Effector CD8-positive, alpha-beta T cell (primary cell): ENCODE data around the gene BHLHE40.

Experiments
- DNase-seq: peaks from one replicate; lab custom pipeline; 2025; lab: John Stamatoyannopoulos, UW
- total RNA-seq, 4 experiments: gene quantifications; one replicate each; lab custom pipeline; 2026; lab: John Stamatoyannopoulos, UW

Gene BHLHE40
- 115 to 321 (median 218) reads per million in 4 experiments for total RNA-seq

DNA sequence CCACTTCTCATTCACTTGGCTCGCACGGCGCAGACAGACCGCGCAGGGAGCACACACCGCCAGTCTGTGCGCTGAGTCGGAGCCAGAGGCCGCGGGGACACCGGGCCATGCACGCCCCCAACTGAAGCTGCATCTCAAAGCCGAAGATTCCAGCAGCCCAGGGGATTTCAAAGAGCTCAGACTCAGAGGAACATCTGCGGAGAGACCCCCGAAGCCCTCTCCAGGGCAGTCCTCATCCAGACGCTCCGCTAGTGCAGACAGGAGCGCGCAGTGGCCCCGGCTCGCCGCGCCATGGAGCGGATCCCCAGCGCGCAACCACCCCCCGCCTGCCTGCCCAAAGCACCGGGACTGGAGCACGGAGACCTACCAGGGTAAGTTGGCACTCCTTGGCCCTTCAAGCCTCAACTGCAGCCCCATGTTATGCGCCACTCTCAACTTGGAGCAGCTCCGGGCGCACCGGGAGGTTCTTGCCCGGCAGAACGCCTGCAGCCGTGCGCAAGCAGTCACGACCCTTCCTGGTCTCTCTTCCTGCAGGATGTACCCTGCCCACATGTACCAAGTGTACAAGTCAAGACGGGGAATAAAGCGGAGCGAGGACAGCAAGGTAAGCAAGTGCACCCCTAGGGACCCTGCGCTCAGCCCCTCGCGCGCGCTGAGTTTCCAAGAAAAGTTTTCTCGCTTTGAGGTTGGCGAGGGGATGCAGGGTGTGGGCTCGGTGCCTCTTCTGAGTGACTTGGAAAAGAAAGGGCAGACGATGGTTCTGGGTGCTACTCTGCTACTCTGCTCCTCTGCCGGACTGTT lies at the start of gene BHLHE40:
BHLHE40 (plus strand) TSS at position 10 of the 801 bp plus-strand sequence; CDS start at position 292, 282 bp downstream.
- DNase-seq, result no peak

DNA sequence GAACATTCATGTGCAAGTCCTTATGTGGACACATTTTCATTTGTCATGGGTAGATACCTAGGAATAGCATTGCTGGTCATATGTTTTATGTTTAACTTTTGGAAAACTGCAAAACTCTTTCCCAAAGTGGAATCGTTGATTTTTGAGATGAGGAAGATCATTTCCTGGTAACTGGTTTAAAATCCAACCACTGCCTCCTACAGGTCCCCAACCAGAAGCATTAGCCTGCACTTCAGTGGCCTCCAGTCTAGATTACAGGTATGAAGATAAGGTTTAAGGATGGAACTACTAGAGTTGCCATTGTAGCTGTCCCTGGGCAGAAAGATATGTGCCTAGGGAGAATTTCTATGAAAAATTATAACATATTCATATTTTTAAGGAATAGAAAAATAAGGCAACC lies 48.7 kb upstream of the BHLHE40 start:
- DNase-seq, result no peak

DNA sequence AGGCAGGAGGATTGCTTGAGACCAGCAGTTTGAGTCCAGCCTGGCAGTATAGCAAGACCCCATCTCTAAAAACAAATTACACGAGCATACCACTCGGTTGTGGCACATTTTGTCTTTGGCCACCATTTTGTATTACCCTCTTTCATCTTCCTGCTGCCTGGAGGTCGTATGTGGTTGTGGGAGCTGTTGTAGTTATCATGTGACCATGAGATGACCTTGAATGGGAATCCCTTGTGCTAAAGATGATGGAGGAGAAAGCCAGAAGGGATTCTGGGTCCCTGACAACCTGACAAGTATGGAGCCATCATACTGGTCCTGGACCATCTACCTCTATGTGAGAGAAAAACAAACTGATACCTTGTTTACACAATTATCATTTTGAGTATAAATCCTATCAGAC lies 45.2 kb upstream of the BHLHE40 start:
- DNase-seq, result no peak

DNA sequence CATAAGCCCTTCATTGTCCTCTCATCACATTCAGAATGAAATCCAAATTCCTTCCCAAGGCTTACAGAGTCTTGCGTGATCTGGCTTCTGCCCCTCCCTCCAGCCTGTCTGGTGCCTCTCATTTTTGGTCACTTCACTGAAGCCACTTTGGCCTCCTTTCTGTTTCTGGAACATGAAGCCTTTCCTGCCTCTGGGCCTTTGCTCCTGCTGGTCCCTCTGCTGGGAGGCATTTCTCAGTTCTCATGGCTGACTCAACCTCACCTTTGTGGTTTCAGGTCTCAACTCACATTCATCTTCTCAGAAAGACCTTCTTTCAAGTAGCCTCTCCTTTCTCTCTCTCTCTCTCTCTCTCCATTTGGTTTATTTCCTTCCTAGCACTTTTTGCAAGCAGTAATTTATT lies 43.9 kb upstream of the BHLHE40 start:
- no peak for DNase-seq

DNA sequence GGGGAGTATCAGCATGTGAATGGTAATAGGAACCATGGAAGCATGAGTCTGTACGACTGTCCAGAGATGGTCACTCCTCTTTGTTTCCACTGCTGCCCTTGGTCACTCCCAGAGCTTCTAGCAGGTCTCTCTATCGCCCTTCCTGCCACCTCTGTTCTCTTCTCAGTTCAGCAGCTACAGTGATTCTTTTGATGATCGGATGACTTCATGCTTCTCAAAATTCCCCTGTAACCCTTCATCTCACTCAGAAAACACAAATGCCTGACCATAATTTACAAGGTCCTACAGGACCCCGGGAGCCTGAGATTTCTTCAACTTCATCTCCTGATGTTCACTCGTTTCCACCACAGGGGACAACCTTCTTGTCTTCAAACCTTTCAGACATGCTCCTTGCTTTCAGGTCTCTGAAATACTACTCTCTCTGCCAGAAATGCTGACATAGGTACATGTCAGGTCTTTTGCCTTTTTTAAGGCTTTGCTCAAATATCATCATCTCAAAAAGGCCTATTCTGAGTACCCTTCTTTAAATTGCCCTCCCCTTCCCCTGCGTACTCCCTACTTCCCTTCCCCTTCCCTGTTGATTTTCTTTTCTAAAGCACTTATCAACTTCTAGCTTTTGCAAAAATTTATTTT lies 42.1 kb upstream of the BHLHE40 start:
- DNase-seq, result no peak

DNA sequence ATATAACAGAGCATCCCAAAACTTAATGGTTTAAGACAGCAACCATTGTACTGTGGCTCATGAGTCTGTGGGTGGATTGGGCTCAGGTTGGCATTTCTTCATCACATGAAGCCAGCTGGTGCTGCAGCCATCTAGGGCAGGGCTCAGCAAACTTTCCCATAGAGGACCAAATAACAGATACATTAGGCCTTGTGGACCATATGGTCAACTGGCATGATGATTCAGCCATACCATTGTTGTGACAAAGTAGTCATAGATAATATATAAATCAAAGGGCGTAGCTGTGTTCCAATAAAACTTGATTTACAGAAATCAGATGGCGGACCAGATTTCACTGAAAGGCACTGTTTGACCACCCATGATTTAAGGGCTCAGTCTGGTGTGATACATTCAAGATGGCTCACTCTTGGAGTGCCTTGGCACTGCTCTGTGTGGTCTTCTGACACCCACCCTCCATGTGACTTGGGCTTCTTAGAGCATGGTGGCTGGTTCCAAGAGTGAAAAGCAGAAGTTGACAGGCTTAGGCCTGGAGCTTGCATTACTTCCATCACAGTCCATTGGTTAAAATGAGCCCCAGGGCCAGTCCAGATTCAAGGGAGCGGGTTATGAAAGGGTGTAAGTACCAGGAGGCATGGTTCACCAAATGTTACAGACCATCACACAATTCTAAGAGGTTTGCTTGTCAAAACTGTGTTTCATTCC lies 40.8 kb upstream of the BHLHE40 start:
- no peak for DNase-seq

DNA sequence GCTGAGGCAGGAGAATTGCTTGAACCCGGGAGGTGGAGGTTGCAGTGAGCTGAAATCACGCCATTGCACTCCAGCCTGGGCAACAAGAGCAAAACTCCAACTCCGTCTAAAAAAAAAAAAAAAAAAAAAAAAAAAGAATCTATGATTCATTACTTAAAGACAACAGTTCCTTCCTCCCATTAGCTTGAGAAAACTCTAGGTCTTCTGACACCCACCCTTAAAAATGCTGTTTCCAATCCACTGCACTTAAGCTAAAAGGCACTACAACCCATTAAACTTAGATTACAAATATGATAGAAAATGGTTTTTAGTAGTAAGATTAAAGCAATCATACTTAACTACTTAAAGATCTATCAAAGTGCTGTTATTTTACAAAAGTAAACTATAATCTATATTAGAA lies 40.0 kb upstream of the BHLHE40 start:
- no peak for DNase-seq

DNA sequence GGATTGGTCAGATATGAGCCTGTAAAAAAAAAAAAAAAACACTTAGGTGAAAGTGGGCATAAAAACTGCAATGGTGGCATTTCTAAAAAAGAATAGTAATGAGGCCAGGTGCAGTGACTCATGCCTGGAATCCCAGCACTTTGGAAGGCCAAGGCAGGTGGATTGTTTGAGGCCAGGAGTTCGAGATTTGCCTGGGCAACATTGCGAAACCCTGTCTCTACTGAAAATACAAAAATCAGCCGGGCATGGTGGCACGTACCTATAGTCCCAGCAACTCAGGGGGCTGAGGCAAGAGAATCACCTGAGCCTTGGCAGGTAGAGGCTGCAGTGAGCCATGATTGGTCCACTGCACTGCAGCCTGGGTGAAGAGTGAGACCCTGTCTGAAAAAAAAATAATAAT lies 38.3 kb upstream of the BHLHE40 start:
- DNase-seq, result no peak

DNA sequence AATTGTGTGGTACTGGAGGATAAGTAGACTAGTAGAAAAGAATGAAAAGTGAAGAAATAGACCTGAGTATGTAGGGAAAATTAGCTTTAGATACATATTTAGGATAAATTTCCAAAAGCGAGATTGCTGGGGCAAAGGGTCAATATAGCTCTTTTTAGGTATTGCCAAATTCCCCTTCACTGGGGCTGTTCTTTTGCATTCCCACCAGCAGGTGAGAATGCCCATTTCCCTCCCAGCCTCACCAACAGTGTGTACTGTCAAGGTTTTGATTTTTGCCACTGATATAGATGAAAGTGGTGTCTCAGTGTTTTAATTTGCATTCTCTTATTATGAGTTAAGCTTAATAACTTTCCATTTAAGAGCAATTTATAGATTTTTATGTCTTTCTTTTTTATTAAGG lies 35.7 kb upstream of the BHLHE40 start:
- no peak for DNase-seq

DNA sequence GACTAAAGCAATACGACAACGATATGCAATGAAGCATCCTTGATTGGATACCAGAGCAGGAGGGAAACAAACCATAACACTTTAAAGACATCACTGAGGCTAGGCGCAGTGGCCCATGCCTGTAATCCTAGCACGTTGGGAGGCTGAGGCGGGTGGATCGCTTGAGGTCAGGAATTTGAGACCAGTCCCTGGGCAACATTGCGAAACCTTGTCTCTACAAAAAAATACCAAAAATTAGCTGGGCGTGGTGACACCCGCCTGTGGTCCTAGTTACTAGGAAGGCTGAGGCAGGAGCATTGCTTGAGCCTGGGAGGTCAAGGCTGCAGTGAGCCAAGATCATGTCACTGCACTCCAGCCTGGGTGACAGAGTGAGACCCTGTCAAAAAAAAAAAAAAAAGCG lies 33.9 kb upstream of the BHLHE40 start:
- DNase-seq, result no peak

DNA sequence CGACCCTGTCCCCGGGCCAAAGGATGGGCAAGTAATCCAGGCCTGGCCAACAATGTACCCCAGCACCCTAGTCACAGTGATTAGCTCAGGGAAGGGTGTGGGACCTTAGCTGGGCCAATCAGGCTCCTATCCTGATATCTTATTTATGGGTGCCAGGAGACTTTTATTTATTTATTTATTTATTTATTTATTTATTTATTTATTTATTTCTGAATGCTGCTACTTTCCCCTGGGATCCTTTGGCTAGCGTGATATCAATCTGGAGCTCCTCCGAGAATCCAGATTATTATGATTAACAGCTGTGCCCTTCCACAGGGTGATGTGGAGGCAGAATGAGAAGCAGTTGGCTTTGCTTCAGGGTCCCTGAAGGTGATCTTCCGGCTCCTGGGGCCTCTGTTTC lies 32.2 kb upstream of the BHLHE40 start:
- DNase-seq, result no peak

DNA sequence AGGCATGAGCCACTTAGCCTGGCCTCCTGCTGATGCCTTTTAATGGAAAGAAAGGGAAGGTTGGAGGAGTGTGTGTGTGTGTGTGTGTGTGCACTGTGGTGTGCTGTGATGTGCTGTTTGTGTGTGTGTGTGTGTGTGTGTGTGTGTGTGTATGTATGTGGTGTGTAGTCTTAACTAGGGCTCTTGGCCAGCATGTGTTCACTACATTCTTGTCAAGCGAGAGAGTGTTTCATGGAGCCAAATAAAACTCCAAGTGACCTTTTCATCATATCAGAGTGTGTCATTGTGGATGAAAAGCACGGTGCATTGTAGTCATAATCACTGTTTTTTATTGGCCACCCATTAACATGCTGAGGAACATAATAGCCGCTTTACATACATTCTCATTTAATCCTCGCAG lies 30.8 kb upstream of the BHLHE40 start:
- no peak for DNase-seq

DNA sequence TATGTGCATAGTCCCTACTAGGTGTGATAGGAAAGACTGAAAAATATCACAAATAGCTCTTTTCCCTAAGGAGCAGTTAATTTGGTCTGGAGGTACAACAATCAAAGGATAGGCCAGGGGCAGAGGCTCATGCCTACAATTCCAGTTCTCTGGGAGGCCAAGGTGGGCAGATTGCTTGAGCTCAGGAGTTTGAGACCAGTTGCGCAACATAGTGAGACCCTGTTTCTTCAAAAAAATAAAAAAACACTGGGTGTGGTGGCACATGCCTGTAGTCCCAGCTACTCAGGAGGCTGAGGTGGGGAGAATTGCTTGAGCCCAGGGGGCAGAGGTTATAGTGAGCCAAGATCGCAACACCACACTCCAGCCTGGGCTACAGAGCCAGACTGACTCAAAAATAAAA lies 30.2 kb upstream of the BHLHE40 start:
- no peak for DNase-seq

DNA sequence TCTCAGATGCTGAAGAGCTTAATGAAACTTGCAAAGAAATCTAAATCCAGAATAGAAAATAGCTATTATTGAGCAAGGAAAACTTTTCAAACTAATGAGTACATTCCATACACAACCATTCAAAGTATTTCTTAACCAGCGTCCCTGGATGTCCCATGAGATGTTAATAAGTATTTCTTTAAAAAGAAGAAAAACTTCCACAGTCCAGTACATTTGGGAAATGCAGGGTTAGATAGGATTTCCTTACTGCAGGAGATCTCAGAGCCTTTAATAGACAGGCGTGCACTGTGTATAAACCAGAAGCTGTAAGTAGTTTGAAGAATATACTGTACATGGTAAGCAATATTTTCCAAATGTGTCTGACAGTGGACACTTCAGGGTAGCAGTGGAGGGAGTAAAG lies 29.6 kb upstream of the BHLHE40 start:
- no peak for DNase-seq

DNA sequence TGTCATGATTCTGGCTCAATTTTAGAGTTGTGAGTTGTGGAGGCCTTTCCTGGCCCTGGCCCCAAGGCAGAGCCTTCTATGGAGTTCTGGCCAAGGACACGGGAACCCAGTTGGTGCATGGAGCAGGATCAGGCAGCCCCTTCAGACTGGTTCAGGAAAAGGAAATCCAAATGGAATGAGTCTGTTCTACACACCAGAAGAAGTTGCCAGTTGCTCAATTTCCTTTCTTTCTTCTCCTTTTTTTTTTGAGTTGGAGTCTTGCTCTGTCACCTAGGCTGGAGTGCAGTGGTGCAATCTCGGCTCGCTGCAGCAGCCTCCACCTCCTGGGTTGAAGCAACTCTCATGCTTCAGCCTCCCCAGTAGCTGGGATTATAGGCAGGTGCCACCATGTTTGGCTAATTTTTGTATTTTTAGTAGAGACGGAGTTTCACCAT lies 28.9 kb upstream of the BHLHE40 start:
- DNase-seq, result no peak

DNA sequence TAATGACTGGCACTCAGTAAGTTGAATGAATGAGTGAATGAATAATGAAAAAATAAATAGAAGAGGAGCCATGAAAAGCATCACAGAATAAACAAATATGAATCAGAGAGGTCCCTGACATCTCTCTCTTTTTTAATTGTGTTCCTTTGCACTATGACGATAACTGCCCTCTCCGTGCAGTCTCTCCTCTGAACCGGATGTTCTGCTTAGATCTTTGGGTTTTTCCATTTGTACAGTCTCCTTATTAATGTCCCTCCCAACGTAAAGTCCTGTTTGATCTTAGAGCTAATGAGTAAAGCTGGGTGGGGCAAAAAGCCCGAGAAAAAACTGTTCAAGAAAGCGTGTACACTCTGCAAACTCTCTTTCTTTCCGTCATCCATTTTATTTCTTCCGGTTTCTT lies 28.3 kb upstream of the BHLHE40 start:
- DNase-seq, result no peak

DNA sequence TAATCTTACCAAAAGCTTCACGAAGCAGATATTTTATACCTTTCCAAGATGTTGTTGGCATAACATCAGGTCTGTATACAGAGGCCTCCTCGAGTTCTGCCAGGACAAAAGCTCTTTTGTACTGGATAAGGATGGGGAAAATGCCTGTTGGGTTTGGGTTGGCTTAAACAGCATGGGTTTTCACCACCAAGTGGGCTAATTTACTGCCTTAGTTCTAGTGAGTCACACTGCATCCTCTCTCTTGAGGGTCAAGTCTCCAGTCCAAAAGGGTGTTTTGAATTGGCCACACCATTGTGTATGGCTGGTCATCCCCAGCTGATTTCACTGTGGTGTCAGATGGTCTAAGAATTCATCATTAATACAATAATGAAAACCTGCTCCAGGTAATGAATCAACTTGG lies 26.1 kb upstream of the BHLHE40 start:
- no peak for DNase-seq

DNA sequence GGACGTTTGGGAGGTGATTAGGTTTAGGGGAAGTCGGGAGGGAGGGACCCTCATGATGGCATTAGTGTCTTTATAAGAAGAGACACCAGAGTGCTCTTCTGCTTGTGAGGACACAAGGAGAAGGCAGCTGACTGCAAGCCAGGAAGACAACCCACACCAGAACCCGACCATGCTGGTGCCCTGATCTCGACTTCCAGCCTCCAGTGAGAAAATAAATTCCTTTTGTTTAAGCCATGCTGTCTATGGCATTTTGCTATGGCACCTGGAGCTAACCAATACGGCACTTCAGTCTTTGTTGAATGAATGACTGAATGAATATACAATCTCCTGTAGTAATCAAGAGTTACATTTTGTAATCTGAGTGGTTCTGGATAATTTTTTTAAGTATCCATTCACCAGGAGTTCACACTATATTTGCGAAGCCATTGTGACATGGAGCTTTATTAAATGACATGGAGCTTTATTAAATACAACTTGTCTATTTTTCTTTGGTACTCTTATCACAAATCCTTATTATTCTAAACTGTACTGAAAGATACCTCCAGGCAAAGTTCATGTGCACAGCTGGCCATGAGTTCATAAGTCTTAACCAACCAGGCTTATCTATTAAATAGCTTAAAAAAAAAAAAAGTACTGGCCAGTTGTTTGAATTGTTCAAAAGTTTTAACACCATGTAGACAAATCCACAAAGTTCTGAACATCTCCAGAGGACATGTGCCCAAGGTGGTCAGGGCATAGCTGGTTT lies 24.8 kb upstream of the BHLHE40 start:
- DNase-seq, result no peak

DNA sequence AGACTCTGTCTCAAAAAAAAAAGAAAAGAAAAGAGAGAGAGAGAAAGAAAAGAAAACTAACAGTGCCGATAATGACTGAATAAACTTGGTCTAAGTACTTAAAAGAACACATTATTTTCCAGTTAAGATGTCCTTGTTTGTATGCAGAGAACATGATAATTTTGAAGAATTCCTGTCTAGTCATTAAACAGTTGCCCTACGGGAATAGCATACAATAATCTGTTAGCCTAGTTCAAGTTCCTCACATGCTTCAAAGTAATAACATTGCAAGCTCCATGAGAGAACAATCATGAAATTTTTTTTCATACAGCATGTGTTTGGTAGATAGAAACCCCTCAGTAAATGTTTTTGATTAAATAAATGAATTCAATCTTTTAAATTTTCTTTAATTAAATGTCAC lies 23.1 kb upstream of the BHLHE40 start:
- no peak for DNase-seq

DNA sequence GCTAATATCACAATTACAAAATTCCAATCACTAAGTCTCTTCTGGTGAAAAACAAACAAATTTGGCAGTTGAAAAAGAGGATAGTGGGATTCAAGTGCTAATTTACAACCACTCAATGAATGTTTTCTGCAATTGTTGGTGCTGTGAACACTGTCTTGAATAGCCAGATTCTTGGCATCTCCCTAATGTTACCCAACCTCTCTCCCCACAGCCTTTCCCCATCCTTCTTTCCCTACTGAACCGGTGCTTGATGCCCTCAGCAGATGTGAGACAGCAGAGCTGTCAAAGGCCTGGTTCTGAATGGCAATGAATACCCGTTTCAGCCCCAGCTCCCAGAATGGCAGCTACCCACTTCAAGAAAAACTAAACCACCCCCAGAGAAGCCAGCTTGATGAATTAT lies 22.5 kb upstream of the BHLHE40 start:
- no peak for DNase-seq

DNA sequence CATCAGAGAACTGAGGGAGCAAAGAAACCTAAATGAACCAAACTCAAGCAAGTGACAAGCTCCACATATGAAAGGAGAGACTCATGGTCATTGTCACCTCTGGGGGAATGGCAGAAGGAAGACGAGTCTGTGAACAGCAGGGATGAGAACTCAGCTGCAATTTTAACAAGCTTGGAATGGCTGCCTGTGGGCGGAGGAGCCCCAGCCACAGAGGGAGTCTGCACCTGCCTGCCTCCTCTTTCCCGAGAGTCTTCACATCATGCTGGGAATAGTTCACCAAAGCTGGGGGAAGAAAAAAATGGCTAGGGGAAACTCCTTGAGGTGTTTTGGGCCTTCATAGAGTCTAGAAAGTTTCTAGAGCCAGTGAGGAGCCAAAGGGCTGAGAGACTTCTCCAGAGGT lies 21.3 kb upstream of the BHLHE40 start:
- no peak for DNase-seq

DNA sequence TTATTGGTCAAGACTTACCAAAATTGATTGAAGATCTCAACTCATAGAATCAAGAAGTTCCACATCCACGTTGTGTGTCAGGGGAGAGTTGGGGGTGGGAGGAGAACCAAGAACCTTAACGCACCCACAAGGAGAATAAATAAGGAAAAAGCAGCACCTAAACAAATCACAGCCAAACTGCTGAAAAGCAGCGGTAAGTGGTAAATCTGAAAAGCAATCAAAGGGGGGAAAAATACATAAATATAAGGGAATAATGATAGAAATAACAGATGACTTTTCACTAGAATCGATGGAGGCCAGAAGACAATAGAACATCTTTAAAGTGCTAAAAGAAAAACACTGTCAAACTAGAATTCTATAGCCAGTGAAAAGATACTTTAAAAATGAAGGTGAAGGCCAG lies 20.1 kb upstream of the BHLHE40 start:
- DNase-seq, result no peak
